GM19468 (cell line): ENCODE results near the gene GALNT8.
"Not testable (repeated sequence)": the region's sequence is repeated elsewhere in the genome, so short reads cannot be mapped to it uniquely, and the experiment has no call there.

Experiments
- ATAC-seq: cut with Tn5 transposase; IDR thresholded peaks from one replicate; pipeline ENCODE4 v1.9.1; 2021; ENCODE audit warnings: mild to moderate bottlenecking, moderate library complexity, moderate number of reproducible peaks; ENCODE audit not compliant: unreplicated experiment; ENCODE audit errors: extremely low read depth

The GALNT8 gene

DNA sequence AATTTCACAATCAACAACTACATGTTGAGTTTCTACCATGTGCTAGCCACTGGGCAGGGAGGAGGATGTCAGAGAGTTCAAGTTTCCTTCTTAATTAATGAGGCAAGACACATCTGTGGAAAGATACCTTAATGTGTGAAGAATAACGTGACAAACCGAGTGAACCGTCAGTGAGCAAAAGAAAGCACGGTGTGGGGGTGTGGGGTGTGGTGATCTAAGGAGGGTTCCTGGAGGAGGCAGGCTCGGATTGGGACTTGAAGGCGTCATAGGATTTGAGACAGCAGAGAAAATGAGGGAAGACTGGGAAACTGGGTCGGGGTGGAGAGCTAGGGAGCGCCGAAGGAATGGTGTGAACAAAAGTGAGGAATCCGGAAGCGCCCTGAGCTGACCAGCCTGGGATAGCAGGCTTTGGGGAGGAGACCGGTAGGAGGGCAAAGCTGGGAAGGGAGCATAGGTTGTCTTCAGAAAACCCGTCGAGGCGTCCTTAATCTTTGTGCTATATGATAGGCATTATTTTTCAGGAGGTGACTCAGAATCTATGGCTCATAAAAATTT, 22.3 kb downstream of the GALNT8 start:
- ATAC-seq: no peak

GRCh38 chr12:4743046-4743445, 22.8 kb downstream of the GALNT8 start:
- no peak for ATAC-seq

- no peak for ATAC-seq
These were observed 24.5 kb downstream of the GALNT8 start for GRCh38 chr12:4744709-4745108.

DNA sequence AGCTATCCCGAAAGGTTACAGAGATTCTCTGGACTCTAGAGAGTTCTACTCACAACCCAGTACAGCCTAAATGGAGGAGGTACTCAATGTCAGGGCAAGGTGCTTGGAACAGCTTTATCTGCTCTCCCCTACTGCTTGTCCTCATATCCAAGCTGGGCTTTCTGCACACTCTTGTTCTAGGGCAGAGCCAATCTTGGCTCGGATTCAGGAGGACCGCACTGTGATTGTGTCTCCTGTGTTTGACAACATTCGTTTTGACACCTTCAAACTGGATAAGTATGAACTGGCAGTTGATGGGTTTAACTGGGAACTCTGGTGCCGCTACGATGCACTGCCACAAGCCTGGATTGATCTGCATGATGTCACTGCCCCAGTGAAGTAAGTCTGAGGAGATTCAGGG, 25.0 kb downstream of the GALNT8 start:
- no peak for ATAC-seq

GRCh38 chr12:4751654-4752053, 31.5 kb downstream of the GALNT8 start:
- not testable (repeated sequence) for ATAC-seq

GRCh38 chr12:4762773-4763172, 42.6 kb downstream of the GALNT8 start:
- ATAC-seq: no peak

GRCh38 chr12:4763549-4763948, 43.3 kb downstream of the GALNT8 start:
- no peak for ATAC-seq

DNA sequence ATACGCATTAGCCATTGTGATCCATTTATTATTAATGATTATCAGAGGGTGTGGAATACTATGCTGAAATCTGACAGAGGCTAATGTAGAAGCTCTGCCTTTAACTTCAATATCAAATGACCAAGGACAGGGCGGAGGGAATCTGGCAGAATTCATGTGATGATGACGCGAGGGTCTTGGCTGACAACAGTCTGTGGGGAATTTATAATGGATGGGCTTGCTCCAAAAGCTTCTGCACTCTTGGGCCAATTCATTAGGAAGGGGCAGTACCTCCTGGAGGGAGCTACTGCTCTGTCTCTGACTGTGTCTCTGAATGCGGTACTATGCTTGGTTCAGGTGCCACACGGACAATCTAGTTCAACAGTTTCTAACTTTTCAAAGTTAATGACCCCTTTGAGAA, 46.2 kb downstream of the GALNT8 start:
- no peak for ATAC-seq

DNA sequence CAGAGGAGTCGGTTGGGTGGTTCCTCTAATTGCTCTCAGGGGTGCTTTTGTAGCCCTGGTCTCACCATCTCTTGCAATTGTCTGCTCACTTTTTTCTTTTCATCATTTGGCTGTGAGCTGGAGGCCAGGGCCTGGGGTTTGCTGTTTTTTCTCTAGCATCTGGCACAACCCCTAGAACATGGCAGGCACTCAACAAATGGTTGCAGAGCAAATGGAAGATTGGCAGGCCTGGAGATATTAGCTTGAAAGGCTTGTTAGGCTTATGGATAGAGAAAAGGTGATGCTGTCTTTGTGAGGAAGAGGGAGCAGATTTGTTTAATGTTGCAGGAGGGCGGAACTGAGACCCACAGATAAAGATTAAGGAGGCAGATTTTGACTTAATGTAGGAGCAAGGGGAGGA, 47.0 kb downstream of the GALNT8 start:
- ATAC-seq: no peak

GRCh38 chr12:4768341-4768740, 48.1 kb downstream of the GALNT8 start:
- no peak for ATAC-seq

DNA sequence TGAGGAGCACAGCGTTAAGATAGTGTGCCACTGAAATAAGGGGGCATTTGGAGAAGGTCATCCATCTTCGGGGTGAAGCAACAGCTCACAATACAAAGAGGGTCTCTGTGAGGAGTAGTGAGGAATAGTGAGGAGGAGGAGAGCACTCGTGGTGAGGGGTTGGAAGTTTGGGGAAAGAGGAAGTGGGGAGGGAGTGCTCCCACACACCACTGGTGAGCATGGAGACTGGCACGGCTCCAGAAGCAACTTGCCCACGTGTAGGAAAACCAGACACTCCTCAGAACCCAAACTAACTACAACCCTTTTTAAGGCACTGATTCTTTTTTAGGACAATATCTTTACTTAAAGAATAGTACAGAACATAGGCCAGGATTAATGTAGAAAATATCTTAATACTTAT, 48.9 kb downstream of the GALNT8 start:
- ATAC-seq: no peak

DNA sequence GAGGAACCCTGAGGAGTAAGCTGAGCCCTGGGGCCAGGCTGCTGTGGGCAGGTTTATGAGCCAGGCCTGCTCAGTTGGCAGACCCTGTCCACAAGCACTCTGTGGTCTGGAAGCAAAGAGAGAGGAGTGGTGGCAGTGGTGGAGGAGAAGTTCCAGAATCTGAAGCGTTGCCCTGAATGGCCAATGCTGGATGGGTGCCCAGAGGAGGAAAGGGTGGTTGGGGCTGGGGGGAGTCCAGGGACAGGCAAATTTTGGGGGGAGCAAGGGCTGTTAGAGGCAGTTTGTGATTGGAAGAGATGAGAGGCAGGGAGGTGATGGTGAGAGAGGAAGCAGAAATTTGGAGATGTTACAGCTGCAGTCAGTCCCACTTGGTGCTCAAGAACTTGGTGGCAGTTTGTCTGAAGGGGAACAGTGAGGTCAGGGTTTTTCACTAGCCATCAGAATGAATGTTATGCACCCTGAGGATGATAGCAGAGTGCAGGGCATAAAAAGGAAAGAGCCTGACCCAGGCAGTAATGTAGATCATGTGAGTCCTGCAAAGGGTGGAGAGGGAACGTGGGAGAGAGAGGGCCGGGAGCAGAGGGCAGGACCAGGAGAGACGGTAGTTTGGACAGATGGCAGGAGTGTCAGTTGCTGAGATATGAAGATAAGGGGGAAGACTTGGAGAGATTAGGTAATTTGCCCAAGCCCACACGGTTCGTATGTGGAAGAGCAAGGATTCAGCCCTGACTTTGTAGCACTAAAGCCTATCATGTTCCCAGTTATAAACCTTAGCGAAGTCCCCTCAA, 51.2 kb downstream of the GALNT8 start:
- ATAC-seq: no peak

- no peak for ATAC-seq
These were observed 51.9 kb downstream of the GALNT8 start for GRCh38 chr12:4771960-4772566.

DNA sequence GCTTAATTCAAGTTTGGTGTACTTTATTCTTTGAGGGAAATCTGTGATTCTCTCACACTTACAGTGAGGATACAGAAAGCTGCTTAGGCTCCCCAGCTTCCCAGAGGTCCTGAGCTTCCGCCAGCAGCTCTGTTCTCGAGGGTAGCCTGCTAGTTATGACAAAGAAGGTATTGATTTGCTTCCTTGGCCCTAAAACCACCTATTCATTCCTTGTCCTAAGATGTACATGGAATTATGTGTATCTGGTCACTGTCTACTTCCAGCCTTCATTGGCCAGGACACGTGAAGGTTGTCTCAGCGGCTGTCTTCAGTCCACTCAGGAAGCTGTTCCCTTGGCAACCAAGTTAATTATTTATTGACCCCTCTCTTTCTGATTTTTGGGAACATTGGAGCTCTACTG, 55.7 kb downstream of the GALNT8 start:
- no peak for ATAC-seq

- no peak for ATAC-seq
These were observed 59.5 kb downstream of the GALNT8 start for GRCh38 chr12:4779749-4780148.

DNA sequence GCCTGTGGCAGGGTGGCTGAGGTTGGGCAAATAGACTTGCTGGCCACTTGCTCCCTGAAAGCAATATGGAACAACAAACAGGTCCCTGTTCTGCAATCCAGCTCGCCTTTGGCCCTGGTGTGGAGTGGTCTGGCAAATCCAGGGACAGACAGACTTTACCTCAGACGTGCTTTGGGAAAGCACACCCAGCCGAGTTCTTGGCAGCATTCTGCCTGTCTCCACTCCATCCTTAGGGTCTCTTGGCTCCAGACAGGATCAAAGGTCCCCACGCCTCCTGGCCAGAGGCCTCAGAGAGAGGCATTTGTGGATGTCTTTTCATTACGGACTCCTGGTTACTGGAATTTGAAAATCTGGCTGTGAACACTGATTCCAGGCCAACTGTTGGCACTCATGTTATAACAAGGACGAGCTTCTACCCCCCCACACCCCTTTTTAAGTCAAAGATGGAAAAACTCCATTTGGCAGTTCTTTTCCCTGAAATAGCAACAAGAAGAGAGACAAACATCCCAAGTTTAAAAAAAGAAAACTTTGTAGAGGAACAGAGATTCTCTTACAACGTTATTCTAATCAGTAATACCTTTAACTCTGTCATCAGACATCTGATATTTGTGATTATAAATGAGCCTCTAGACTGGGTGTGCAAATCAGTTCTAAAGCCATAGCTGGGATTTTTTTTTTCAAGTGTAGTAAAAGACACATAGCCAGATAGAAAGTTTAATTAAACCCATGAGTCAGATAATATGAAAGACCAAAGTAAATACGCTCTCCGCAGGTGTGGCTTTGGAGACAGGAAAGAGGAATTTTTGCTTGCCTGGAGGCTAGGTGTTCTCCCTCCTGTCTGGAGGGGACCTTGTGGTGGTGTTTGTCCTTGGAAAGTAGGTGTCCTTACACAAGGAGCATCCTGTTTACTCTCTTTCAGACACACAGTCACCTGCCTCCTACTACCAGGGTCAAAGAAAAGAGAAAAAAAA, 60.7 kb downstream of the GALNT8 start:
- no peak for ATAC-seq

- ATAC-seq: no peak
These were observed 64.3 kb downstream of the GALNT8 start for GRCh38 chr12:4784404-4785054.

GRCh38 chr12:4786795-4787194, 66.6 kb downstream of the GALNT8 start:
- no peak for ATAC-seq

DNA sequence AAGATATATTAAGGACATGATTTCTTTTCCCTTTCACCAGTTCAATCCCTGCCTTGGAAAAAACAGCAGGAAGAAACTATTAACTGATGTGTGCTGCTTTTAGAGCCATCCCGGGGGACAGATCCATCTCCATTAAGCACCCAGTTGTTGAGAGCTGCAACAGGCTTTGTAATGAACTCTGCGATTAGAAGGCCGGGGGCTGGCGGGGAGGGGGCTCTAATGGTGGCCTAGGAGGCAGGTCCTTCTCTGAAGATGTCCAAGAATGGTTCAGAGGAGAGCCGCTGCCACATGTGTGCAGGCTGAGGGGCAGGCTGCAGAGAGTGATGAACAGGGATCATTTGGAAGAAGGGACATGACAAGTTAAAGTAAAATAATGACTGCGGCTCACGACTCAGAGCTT, 67.8 kb downstream of the GALNT8 start:
- no peak for ATAC-seq

DNA sequence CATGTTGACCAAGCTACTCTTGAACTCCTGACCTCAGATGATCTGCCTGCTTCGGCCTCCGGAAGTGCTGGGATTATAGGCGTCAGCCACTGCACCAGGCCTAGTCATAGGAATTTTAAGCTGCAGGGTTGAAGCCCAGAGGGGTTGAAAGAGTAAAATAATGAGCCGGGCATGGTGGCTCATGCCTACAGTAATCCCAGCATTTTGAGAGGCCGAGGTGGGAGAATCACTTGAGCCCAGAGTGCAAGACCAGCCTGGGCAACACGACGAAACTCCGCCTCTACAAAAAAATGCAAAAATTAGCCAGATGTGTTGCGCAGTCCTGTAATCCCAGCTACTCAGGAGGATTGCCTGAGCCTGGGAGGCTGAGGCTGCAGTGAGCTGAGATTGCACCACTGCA, 69.6 kb downstream of the GALNT8 start:
- ATAC-seq: no peak
